Renal pelvis (tissue), 4 donors: ENCODE results near the gene KNDC1. TPM values are rescaled to one million over a fixed set of nuclear protein-coding genes. Genes with fewer than 3 reads are reported as not detected.
"Not testable (repeated sequence)": the region's sequence is repeated elsewhere in the genome, so short reads cannot be mapped to it uniquely, and the experiment has no call there.

Source experiments
- DNase-seq: peaks from one replicate; pipeline ENCODE4 v3.0.0-alpha.2; 2013
- polyA plus RNA-seq, 3 donors: library from polyadenylated mRNA; unstranded; fragments of 120-200 nt; gene quantifications; one replicate each; pipeline ENCODE4 v1.2.1, GENCODE V29; 2013; ENCODE audit not compliant: insufficient read length in 3 of 3

The KNDC1 gene
- polyA plus RNA-seq, 3 donors, result 7.0 to 10.3 (median 10.1) TPM

- DNase-seq, result no peak
Observed at GRCh38 chr10:133258066-133258817, 98.2 kb downstream of the KNDC1 start.

- DNase-seq, result no peak
Observed at GRCh38 chr10:133258818-133259601, 99.0 kb downstream of the KNDC1 start.

- no peak for DNase-seq
Observed at GRCh38 chr10:133259602-133259989, 99.6 kb downstream of the KNDC1 start.

GRCh38 chr10:133260895-133261725 is 101.1 kb downstream of the KNDC1 start:
- no peak for DNase-seq

GRCh38 chr10:133261726-133262325 is 101.8 kb downstream of the KNDC1 start:
- no peak for DNase-seq

- no peak for DNase-seq
Observed at GRCh38 chr10:133262696-133263095, 102.7 kb downstream of the KNDC1 start.

GRCh38 chr10:133263674-133264073 is 103.7 kb downstream of the KNDC1 start:
- no peak for DNase-seq

- DNase-seq, result no peak
Observed at GRCh38 chr10:133264461-133264860, 104.4 kb downstream of the KNDC1 start.

- DNase-seq, result not testable (repeated sequence)
Observed at GRCh38 chr10:133265052-133265451, 105.0 kb downstream of the KNDC1 start.

- no peak for DNase-seq
Observed at GRCh38 chr10:133266056-133266795, 106.2 kb downstream of the KNDC1 start.

GRCh38 chr10:133267293-133267692 is 107.3 kb downstream of the KNDC1 start:
- DNase-seq, result no peak

- DNase-seq, result no peak
Observed at GRCh38 chr10:133267829-133268228, 107.8 kb downstream of the KNDC1 start.

GRCh38 chr10:133268532-133268931 is 108.5 kb downstream of the KNDC1 start:
- no peak for DNase-seq

GRCh38 chr10:133269367-133269766 is 109.3 kb downstream of the KNDC1 start:
- DNase-seq, result no peak

GRCh38 chr10:133270204-133270603 is 110.2 kb downstream of the KNDC1 start:
- no peak for DNase-seq

GRCh38 chr10:133270773-133271297 is 110.8 kb downstream of the KNDC1 start:
- no peak for DNase-seq

- DNase-seq, result no peak
Observed at GRCh38 chr10:133271521-133272300, 111.7 kb downstream of the KNDC1 start.

- DNase-seq, result no peak
Observed at GRCh38 chr10:133272301-133272963, 112.4 kb downstream of the KNDC1 start.

- DNase-seq, result no peak
Observed at GRCh38 chr10:133272964-133273420, 113.0 kb downstream of the KNDC1 start.
